HepG2 (cell line): ENCODE measurements around the gene FOXA1. TPM values are rescaled to one million over a fixed set of nuclear protein-coding genes. Genes with fewer than 3 reads are reported as not detected.

Source experiments
- BHLHE40 ChIP-seq: IDR thresholded peaks from 2 replicates; pipeline ENCODE4 v1.6.1; 2011; ENCODE audit warnings: low read length, improper control_type of control experiment
- DRAP1 ChIP-seq: IDR thresholded peaks from 2 replicates; pipeline ENCODE4 v1.6.1; 2016; ENCODE audit warnings: missing genetic modification reagents, missing compliant biosample characterization
- ETS1 ChIP-seq: sonication (generic); formaldehyde crosslinking; IDR thresholded peaks from 2 replicates; pipeline ENCODE4 v1.4.0; 2020; ENCODE audit warnings: missing genetic modification reagents
- HNF4G ChIP-seq, 2 experiments: sonication (generic) in 1 of 2; formaldehyde crosslinking in 1 of 2; IDR thresholded peaks; 2 replicates each; pipeline versions ENCODE4 v1.4.0 to v1.6.1; 2011 to 2020; ENCODE audit warnings: borderline replicate concordance in 2 of 2, low read depth in 2 of 2, mild to moderate bottlenecking in 2 of 2, low read length in 1 of 2, missing genetic modification reagents in 1 of 2, moderate library complexity in 1 of 2
- IRF1 ChIP-seq: sonication (generic); formaldehyde crosslinking; IDR thresholded peaks from 2 replicates; pipeline ENCODE4 v1.4.0; 2020; ENCODE audit warnings: low read depth, mild to moderate bottlenecking, missing genetic modification reagents
- MBNL3 ChIP-seq: fragments of 250-450 bp; sonication (Bioruptor Pico); conservative IDR thresholded peaks from 2 replicates; pipeline ENCODE4 v1.8.0; 2022; ENCODE audit warnings: mild to moderate bottlenecking, inconsistent platforms
- PAWR ChIP-seq: sonication (generic); formaldehyde crosslinking; IDR thresholded peaks from 2 replicates; pipeline ENCODE4 v1.4.0; 2020; ENCODE audit warnings: missing genetic modification reagents, mild to moderate bottlenecking, borderline replicate concordance
- PHB2 ChIP-seq: fragments of 450-650 bp; IDR thresholded peaks from 2 replicates; pipeline ENCODE4 v1.6.1; 2018; ENCODE audit not compliant: partially characterized antibody
- RFX1 ChIP-seq: fragments of 450-650 bp; IDR thresholded peaks from 2 replicates; pipeline ENCODE4 v1.6.1; 2017
- SNAPC5 ChIP-seq: sonication (generic); formaldehyde crosslinking; IDR thresholded peaks from 2 replicates; pipeline ENCODE4 v1.8.1; 2023; ENCODE audit warnings: mild to moderate bottlenecking, missing genetic modification reagents, borderline replicate concordance
- TFDP2 ChIP-seq: sonication (generic); formaldehyde crosslinking; IDR thresholded peaks from 2 replicates; pipeline ENCODE4 v1.4.0; 2020; ENCODE audit warnings: missing genetic modification reagents
- XBP1 ChIP-seq: sonication (generic); formaldehyde crosslinking; IDR thresholded peaks from 2 replicates; pipeline ENCODE4 v1.5.0; 2020; ENCODE audit warnings: missing genetic modification reagents
- ZHX2 ChIP-seq, 2 experiments: sonication (generic) in 1 of 2; formaldehyde crosslinking in 1 of 2; IDR thresholded peaks; 2 replicates each; pipeline versions ENCODE4 v1.6.1 to v1.9.0; 2014 to 2022; ENCODE audit warnings: antibody characterized with exemption in 1 of 2, borderline replicate concordance in 1 of 2, inconsistent platforms in 1 of 2, low read depth in 1 of 2, missing genetic modification reagents in 1 of 2
- ZNF10 ChIP-seq: sonication (generic); formaldehyde crosslinking; IDR thresholded peaks from 2 replicates; pipeline ENCODE4 v1.4.0; 2020; ENCODE audit warnings: mild to moderate bottlenecking, low read depth, missing genetic modification reagents, borderline replicate concordance
- ZNF674 ChIP-seq: sonication (generic); formaldehyde crosslinking; IDR thresholded peaks from 2 replicates; pipeline ENCODE4 v1.5.0; 2020; ENCODE audit warnings: low read depth, mild to moderate bottlenecking, missing genetic modification reagents
- ZNF691 ChIP-seq: sonication (generic); formaldehyde crosslinking; IDR thresholded peaks from 2 replicates; pipeline ENCODE4 v1.4.0; 2020; ENCODE audit warnings: missing genetic modification reagents, low read depth, mild to moderate bottlenecking, borderline replicate concordance
- polyA plus RNA-seq, 8 experiments: library from polyadenylated mRNA; depleted of rRNA in 3 of 8; stranded (reverse) in 7 of 8; unstranded in 1 of 8; fragments of >200 nt; fragmentation: Illumina TruSeq in 4 of 8; extraction: Trizol in 4 of 8; gene quantifications; 2 replicates each; pipeline versions ENCODE4 v1.2.1 to v1.2.3, GENCODE V29; 2011 to 2016; ENCODE audit warnings: low read depth in 4 of 8, missing spikeins in 1 of 8, mixed read lengths in 1 of 8; ENCODE audit not compliant: insufficient read depth in 1 of 8
- total RNA-seq, 5 experiments: library from RNA; depleted of rRNA; stranded (reverse); fragments of >200 nt; fragmentation: Illumina TruSeq; extraction: Trizol; gene quantifications; 2 replicates each; pipeline ENCODE4 v1.2.3, GENCODE V29; 2016; ENCODE audit warnings: low read depth in 1 of 5

The FOXA1 gene
- total and polyA plus RNA-seq, 2 of the 13 experiments (the other 11 are each of a cell fraction or from before 2014, with no cell fraction given), result 43.4 to 58.6 TPM

- TF ChIP-seq HNF4G (IDR thresholded peaks at IDR 0.05; ENCODE audit: borderline replicate concordance, low read depth, low read length) (no peak), HNF4G (CRISPR knock-in tag; IDR thresholded peaks at IDR 0.05; ENCODE audit: borderline replicate concordance, low read depth) (peak; percentile 27; the same call in 1 of the 2 replicates), ETS1 (CRISPR knock-in tag) (no peak), PHB2 (no peak), SNAPC5 (CRISPR knock-in tag) (no peak), DRAP1 (CRISPR knock-in tag) (no peak), ZNF691 (CRISPR knock-in tag) (no peak), BHLHE40 (no peak), ZNF674 (CRISPR knock-in tag) (peak; percentile 84; the same call in 1 of the 2 replicates), PAWR (no peak), MBNL3 (CRISPR knock-in tag) (no peak), RFX1 (no peak), ZNF10 (no peak), TFDP2 (CRISPR knock-in tag) (0 out of 2 replicates have a peak, but pooled peaks have one; percentile 30), XBP1 (no peak), ZHX2 (IDR thresholded peaks at IDR 0.05; ENCODE audit: low read depth) (0 out of 2 replicates have a peak, but pooled peaks have one; percentile 18), ZHX2 (CRISPR knock-in tag; IDR thresholded peaks at IDR 0.05; ENCODE audit: borderline replicate concordance) (no peak), IRF1 (CRISPR knock-in tag) (no peak)
Measured at GRCh38 chr14:37583358-37584210, 11.5 kb downstream of the FOXA1 start (continued).
